Measurements from ENCODE around the gene IQCH.

IQCH gene

DNA sequence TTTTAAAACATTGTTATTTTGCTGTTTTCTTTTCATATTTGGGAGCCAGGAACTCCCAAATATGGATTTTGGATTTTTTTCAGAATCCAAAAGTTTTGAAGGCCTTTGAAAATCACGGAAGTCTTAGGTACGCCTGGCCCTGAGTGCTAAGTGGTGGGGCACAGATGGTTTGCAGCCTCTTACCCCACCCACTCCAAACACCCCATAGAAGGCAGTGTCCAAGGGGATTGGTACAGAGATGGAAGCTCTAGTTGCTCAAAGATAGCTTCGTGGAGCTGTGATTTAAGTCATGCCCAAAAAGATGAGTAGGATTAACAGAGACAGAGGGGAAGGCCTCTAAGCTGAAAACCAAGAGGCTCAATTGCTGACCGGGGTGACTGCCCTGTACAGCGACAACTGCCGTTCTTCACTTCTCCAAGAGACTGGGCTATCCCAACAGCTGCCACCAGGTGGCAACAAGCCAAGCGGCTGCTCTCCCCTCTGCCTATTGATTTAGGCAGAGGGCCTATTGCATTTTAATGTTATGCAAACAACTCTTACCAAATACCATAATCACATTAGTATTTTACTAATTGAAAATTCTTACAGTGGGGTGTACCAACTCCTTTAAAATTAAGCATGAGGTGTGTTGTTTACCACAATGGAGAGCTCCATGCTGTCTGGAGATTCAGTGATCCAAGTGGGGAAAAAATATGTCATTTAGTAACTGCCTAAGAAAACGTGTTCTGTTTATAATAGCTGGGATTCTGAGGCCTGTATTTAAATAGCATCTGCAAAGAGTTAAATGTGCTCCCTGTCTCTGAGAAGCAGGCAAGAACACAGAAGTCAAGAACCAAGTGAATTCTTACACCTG is 202.3 kb downstream of the IQCH start:
- DNase-seq: peak; percentile 16

DNA sequence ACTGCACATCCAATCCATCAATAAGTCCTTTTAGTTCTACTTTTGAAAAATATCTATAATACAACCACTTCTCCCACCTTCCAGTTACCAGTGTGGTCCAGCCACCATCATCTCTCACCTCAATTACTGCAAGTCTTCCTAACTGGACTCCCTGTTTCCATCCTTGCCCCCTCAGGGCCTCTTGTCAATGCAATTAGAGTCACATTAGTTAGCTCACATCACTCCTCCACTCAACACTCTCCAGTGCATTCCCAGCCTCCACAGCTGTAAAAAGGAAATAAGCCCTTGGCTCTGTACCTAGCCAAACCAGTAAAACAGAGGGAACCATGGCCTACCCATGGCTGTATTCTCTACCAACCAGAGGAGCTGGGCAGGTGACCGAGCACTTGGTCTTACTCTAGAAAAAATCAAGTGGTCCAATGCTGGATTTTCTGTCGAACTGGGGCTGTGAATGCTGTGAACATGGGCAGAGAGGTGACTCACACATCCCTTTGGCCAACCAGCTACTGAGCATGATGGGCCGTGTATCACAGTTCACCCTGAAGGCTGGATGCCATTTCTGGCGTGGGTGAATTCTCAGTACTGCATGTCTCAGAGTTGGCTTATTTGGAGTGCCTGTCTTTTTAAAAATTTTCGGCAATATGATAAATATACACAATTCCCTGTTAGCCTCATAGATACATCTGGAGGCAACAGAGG is 203.9 kb downstream of the IQCH start:
- no peak for DNase-seq

DNA sequence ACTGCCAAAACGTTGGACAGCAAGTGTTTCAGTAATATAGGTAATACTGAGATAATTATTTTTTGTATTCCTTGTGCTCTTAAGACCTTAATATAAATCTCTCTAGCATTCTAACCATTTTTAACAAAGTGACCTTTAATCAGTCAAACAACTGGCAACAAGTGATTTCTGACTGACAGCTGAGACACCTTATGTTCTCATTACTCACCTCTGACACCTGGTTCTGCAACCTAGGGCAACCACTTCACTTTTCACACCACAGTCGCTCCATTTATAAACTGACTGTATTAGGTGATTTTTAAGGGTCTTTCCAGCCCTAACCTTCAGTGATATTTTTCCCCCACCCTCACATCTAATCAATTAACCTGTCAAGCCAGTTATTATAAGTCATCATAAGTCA is 205.9 kb downstream of the IQCH start:
- no peak for DNase-seq

DNA sequence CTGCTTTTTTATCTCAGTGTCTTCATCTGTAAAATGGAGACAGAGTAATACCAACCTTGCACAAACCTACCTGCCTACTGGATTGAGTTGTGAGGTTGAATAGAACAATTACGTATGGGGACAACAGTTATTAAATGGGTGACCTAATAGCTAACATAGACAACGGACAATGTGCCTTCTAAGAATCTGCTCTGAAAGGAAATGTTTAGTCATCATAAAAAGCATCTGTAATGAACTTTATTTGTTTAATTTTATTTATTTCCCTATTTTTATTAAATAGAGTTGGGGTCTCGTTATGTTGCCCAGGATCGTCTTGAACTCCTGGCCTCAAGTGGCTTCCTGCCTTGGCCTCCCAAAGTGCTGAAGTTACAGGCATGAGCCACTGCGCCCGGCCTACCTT is 207.1 kb downstream of the IQCH start:
- DNase-seq: no peak

DNA sequence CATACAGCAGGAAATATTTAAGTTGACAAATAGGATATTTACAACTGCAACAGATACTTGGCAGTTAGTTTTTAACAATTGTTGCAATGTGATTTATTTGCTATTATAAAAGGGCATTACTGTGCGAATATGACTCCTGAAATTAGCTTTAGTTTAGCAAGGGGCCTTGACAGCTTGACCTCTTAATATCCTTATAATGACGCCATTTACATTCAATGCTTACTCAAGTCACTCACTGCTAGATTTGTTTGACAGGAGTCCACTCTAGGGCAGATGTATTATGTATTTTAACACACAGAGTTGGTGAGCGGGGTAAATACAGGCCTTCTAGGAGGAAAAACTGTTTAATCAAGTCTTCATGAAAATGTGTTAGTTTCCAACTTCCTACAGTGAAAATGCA is 208.3 kb downstream of the IQCH start:
- no peak for DNase-seq

DNA sequence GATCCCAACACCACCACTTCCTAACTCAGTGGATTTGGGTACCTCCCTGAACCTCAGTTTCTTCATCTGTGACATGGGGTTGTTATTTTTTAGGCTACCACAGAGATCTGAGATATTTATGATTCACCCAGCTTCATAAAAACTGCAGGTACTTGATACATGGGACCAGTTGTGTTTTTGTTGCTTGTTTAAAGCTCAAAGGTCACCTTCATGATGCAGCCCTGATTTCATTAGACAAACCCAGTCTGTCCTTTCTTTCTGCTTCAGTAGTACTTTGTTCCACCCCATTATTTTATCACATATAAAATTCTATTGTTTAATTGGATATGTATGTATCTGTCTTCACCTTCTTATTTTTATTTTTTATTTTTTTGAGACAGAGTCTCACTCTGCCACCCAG is 208.9 kb downstream of the IQCH start:
- no peak for DNase-seq

DNA sequence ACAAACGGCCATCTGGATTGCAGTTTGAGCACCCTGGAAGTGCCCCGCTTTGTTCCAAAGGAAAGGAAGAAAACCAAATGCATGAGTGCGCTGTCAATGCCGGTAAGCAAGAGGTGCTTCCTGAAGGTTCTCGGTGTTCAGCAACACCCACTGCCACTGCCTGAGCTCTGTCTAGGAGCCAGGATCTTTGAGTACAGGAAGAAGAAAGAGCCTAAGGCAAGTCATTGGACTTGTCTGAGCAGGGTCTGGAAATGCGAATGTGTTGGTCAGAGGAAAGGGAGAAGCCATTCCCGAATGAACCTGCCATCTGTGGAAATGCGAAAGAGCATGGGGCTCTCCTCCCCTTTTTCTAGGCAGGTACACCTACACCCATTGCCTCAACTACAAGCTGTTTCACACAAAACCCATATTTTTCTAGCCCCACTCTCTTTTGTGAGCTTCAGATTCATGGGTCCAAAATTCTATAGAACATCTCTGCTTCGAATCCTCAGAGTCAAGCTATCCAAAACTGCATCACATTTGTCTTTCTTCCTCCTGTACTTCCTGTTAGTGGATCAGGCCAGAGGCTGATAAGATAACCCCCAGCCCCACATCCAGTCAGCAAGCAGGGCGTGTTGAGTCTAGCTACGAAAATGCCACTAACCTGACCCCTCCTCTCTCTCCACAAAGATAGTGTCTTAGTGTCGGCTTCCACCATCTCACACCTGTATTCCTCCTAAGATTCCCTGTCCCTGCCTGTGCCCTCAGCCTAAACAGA is 210.8 kb downstream of the IQCH start:
- no peak for DNase-seq

DNA sequence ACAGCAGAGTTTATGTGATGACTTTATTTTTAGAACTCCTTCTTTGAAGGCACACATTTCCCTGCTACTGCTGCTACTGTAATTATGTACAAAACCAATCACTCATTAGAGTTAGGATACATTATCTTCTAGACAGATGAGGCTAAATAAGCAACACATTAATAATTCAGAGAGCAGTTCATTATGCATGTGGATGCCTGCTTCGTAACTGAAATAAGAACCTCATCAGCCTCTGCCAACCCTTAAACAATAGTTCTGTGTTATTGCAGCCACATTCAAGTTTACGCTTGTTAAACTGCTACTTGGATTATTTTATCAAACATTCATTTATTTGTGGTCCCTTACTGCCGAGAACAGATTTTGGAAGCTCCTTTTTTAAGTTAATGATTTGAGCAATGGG is 213.8 kb downstream of the IQCH start:
- DNase-seq: no peak

DNA sequence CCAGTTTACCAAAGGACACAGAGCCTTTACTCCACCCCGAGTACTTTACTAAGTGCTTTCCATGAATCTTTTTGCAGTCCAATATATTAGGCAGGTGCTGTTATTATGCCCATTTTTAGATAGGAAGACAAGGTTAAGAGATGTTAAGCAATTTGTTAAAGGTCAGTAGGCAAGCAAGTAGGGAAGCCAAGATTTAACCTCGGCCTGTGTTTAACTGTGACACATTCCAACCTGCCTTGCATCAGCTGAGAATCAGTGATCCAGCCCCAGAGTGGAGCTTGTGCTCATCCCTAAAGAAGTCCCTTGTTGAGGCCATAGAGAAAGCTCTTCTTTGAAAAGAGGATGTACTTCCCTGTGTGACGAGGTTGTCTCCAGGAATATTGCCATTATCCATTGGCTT is 215.1 kb downstream of the IQCH start:
- DNase-seq: no peak

DNA sequence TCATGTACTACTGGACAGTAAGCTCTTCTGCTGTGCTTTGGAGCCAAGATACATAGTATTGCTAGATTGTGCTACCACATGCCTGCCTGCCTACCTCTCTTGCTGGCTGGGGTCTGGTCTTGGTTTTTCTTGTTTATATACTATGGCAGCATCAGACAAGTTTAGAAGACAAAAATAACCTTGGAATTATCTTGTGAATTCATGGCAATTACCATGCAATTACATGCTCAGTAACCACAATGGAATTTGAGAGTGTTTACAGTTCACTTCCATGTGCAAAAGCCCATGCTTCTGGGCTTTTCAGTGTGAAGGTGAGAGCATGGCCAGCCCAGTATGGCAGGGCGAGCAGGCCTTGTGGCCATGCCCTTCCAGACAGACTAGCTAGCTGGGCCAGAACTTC is 218.4 kb downstream of the IQCH start:
- no peak for DNase-seq

DNA sequence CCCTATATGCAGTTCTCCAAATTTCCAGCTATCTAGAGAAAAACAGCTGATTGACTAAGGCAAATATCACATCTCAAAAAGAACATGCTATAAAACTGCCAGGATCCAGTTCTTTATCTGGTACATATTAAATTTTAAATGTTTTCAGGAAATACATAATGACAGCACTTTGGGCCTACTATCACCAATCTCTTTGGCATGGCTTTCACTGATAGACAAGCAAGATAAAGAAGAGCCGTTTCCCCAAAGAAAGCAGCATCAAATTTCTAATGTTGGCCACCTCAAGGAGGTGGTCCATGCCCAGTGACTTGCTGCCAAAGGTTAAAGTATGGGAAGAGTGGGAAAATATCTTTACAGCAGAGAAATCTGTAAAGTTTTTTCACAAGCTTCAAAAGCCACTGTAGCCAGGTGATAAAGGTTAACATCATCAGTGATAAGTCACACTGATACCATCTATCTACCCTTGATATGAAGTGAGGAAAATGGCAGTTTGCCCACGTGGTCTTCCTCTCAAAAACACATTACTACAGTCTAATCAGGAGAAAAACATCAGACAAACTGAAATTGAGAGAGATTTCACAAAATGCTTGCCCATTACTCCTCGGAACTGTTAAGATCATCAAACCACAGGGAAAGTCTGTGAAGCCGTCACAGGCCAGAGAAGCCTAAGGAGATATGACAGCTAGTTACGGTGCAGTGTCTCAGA is 220.0 kb downstream of the IQCH start:
- no peak for DNase-seq

DNA sequence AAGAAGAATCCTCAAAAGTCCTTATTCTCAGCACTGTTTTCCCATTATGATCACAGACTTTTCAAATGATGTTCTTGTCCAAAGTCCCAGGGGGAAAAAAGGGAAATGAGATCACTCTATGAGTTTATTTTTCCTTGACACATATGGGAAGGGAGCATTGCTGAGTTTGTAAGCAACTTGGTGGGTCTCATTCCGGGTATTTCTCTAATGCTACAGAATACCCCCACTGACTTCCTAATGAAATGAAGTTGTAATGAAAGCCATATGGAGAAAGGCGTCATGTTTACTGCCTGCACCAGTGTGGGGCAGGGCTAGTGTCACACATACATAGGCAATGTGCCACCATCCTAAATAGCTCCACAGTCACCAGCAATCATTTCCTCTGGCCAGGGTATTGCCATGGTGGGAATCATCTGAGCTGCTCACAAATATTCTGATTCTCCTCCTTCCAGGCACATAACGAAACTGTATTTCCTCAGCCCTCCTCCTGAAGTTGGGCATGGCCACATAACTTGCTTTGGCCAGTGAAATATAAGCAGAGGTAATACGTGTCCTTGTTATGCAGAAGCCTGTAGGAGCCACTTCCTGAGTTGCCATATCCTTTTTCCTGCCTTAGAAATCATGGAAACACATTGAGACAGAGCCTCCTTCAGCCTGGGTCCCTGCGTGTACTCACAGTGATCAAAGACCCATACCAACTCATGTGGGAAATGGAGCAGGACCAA is 225.4 kb downstream of the IQCH start:
- DNase-seq: no peak

DNA sequence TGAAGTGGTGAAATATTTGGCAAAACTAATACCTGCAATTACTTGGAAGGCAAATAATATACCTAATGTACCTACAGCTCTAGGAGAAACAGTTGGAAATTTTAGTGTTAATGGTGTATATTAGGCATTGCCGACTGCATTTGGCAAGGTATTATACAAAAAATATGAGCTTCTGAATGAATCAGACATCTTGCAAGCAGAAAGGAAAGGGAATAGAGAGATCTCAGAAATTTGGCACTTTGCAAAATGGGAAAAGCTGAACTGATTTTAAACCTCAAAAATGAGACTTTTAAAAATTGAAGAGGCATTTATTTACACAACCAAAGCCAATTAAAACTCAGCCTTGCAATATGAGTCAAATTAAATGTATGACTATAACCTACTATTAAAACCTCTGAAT is 226.2 kb downstream of the IQCH start:
- DNase-seq: no peak

DNA sequence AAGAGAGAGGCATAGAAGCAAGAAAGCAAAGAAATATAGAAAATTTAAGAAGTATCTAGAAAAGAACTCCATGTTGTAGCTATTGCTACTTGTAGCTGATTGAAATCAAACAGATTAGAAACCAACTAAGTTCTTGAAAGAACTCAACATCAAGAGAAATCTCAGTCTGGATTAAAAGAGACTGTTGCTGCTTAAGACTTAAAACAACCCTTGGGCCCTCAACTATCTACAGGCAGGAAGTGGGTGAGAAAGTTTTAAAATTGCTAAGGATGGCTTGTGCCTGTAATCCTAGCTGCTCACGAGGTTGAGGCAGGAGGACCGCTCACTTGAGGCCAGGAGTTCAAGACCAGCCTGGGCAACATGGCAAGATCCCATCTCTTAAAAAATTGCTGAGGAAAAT is 227.1 kb downstream of the IQCH start:
- no peak for DNase-seq

DNA sequence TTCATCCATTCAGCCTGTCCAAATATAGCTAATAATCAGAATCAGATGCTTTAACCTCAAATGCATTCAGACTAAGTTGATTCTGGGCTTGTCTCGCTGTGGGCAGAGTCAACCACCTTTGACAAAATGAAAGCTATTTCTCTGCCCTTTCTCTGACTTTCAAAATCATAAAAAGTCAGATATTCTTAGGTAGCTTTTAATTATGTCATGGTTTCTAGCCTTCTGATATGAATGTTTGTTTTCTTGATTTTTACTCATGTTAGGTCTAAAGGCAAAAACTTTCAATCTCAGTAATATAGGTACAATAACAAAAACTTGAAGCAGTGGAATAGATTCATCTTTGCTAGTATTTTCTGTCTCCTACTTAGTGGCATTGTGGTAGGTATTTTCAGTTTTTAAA is 241.0 kb downstream of the IQCH start:
- no peak for DNase-seq

DNA sequence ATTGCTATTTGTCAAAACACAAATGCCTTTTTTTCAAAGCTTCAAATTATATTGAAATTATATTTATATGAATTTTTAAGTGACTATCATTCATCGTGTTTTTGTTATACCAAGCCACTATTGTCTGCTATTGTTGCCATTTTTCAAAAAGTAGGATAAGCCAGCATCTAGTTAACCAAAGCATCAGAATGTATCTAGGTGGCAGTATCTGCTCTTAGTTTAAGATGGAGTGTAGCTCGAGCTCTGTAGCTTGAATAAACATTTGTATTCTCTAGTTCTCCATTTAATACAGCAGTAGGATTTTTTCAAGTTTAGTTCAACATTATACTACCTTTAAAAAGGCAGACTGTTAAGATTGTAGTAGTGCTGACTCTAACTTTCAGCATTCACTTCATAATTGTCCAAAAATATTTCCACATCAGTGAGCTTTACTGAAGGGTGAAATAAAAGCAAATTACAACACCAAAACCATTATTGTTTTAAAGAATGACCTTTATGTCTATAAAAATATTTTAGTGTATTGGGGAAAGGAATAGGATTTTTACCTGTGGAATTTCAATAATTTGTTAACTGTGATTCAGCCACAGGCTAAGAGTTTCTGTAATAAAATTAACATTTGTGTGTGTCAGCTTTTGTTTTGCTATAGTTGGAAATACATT is 246.7 kb downstream of the IQCH start:
- DNase-seq: no peak

DNA sequence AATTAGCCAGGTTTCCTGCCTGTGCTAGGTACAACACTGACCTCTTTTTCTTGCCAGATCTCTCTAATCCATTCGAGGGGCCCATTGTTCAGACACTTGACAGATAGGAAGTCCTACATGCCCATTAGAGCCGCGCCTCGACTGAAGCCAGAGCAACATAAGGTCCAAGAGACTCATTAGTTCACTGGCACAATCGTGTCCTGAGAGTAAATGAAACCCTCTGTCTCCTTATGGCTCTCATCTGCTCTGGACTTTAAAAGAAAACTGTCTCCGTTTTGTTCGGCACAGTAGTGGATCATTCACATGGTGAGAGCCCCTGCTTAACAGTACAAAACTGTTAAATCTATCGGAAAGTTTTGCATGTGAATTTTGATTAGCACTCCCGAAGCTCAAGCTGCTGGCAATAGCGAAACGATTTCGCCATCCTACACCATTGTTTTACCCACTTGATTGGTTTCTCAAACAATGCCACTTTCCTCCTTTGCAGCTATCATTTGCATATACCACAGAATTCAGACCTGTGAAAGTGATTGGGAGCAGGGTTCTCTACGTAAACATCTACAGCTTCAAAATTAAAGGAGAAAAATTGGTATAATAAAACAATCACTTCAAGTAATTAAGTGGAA is 247.4 kb downstream of the IQCH start:
- DNase-seq: no peak

DNA sequence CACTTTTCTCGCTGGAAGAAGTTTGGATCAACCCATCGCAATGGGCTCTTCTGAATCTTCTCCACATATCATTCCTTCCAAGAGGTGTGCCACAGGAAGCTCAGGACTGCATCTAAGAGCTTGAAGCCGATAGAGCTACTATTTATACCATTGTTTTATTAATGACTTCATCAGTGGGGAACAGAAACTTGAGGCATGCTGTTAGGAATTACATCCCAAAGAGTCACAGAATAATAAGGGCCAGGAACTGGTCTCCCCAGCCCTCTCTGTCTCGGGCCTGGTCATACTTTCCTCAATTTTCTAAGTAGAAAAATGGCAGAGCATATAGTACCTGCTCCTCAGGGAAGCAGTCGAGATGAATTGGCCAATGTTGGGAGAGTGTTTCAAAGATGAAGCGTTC is 249.5 kb downstream of the IQCH start:
- DNase-seq: no peak

DNA sequence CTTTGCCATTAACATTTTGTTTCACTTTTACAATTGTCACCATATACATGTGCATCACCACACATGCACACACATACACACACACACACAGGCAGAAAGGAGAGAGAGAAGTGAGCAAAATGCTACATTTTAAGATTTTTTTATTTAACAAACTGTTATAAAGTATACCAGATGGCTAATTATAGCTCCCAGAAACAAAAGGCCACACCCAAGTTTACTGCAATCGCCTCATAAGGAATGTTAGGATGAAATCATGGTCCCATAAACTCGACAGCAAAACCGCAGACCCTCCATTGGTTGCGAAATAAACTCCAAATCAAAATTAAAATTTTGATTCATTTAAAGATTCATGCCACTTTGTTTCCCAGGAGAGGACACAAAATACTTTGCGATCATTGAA is 250.2 kb downstream of the IQCH start:
- no peak for DNase-seq

DNA sequence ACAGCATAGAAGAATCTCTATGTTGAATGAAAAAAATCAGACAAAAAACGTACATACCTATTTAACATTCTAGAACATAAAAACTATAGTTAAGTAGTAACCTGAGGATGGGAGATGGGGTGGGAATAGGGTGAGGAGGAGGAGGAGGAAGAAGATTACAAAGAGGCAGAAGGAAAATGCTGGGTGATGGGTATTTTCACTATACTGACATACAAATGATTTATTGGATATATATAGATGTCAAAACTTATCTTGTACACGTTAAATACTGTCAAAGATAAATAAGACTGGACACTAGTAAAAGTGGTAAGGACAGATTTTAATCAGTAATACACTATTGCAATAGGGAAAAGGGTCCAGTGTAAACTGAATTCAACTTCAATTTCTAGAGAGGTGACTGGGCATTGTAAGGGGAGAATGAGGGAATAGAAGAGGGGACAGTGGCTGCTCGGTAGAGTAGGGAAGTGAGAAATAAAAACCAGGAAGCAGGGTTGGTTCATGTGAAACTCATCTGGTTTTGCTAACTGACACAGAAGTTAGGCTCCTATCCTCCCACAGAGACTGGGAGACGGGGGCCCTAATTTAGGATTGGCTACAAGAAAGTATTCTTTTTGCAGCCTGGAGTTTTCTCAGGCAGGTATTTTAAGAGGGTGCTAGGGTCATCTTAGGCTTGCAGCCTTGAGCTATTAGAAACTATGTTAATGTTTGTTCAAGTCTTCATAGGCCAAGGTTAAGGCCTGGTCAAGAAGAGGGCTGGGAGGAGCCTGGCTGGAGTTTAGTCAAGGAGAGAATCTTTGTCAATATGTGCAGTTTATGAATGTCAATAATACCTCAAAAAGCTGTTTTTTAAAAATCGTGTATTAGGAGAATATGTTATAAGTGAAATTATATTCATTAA is 251.3 kb downstream of the IQCH start:
- DNase-seq: no peak

Data from DMS79 treated with DMSO at 0.1 percent for 48 hours (cell line).